HepG2 (cell line): Measurements from ENCODE around the gene KLF15. TPM values are rescaled to one million over a fixed set of nuclear protein-coding genes. Genes with fewer than 3 reads are reported as not detected.

ENCODE experiments used
- ATAC-seq: fragments of 200-7000 bp; cut with Tn5 transposase; 3 replicates; pipeline ENCODE4 v1.9.1; 2020; ENCODE audit warnings: mild to moderate bottlenecking, moderate library complexity
- BruUV-seq: library from RNA; stranded (reverse); fragments of 400-500 nt; replicated peaks from 2 replicates; lab custom pipeline; 2021; lab: Mats Ljungman, UMichigan
- CTCF ChIA-PET: fragments of 300-600 bp; formaldehyde crosslinking; extraction: SDS; loops from one replicate; lab custom pipeline; 2021; ENCODE audit warnings: low total read pairs, inconsistent platforms, low intra/inter-chr PET ratio; lab: Yijun Ruan, JAX
- POLR2A ChIA-PET: fragments of 350-600 bp; sonication (Branson Sonifier 250); formaldehyde crosslinking; loops from one replicate; lab custom pipeline; 2020; ENCODE audit warnings: antibody characterized with exemption, inconsistent platforms; lab: Yijun Ruan, JAX
- DNase-seq: peaks from one replicate; pipeline ENCODE4 v3.0.0-alpha.2; 2015; ENCODE audit warnings: low spot score
- FAIRE-seq: peaks from 3 replicates; lab custom pipeline; 2011; peaks lifted over from hg19 to GRCh38; lab: Jason Lieb, UNC
- H2AFZ ChIP-seq: one replicate; pipeline ENCODE4 v1.6.1; 2011; ENCODE audit warnings: low read length, inconsistent platforms
- H3K27ac ChIP-seq: fragments of 300-600 bp; 3 replicates; pipeline ENCODE4 v1.8.0; 2011; ENCODE audit warnings: mixed run types, mild to moderate bottlenecking, mixed read lengths, low read length, inconsistent platforms; ENCODE audit not compliant: insufficient read depth; ENCODE audit errors: extremely low read length
- H3K27me3 ChIP-seq, 2 experiments: fragments of 200-600 bp in 1 of 2; 2 replicates in 1 of 2; 3 replicates in 1 of 2; pipeline versions ENCODE4 v1.6.0 to v1.8.0; 2011; ENCODE audit warnings: low read length in 2 of 2, mild to moderate bottlenecking in 2 of 2, moderate library complexity in 2 of 2, inconsistent platforms in 1 of 2; ENCODE audit not compliant: insufficient read depth in 2 of 2, control insufficient read depth in 1 of 2
- H3K36me3 ChIP-seq, 2 experiments: fragments of 200-600 bp in 1 of 2; replicated peaks in 1 of 2; 2 replicates in 1 of 2; 3 replicates in 1 of 2; pipeline versions ENCODE4 v1.5.1 to v1.8.0; 2011; ENCODE audit warnings: low read length in 2 of 2, inconsistent platforms in 1 of 2; ENCODE audit not compliant: insufficient read depth in 2 of 2, control insufficient read depth in 1 of 2
- H3K4me1 ChIP-seq: 2 replicates; pipeline ENCODE4 v1.5.1; 2012; ENCODE audit warnings: low read length, inconsistent platforms; ENCODE audit not compliant: insufficient read depth
- H3K4me2 ChIP-seq: 2 replicates; pipeline ENCODE4 v1.6.0; 2011; ENCODE audit warnings: low read depth, low read length, inconsistent platforms
- H3K4me3 ChIP-seq, 3 experiments: fragments of 200-600 bp in 1 of 3; sonication (generic), shearing (Covaris generic) in 1 of 3; replicated peaks in 1 of 3; 2 replicates each; pipeline ENCODE4 v1.5.1; 2011 to 2016; ENCODE audit warnings: low read length in 3 of 3, inconsistent platforms in 2 of 3, low read depth in 2 of 3, mild to moderate bottlenecking in 2 of 3, control low read depth in 1 of 3, mixed read lengths in 1 of 3; ENCODE audit not compliant: insufficient read depth in 1 of 3
- H3K79me2 ChIP-seq: one replicate; pipeline ENCODE4 v1.6.1; 2011; ENCODE audit warnings: low read length, inconsistent platforms; ENCODE audit not compliant: insufficient read depth
- H3K9ac ChIP-seq: 2 replicates; pipeline ENCODE4 v1.6.0; 2011; ENCODE audit warnings: mild to moderate bottlenecking, low read depth, low read length, inconsistent platforms; ENCODE audit not compliant: insufficient read depth
- H3K9me3 ChIP-seq: 2 replicates; pipeline ENCODE4 v1.5.1; 2012; ENCODE audit warnings: mild to moderate bottlenecking, low read length
- H4K20me1 ChIP-seq: 2 replicates; pipeline ENCODE4 v1.6.0; 2011; ENCODE audit warnings: inconsistent platforms, mild to moderate bottlenecking, low read length, moderate library complexity; ENCODE audit not compliant: insufficient read depth
- NCOA2 ChIP-seq: sonication (generic); formaldehyde crosslinking; IDR thresholded peaks from 2 replicates; pipeline ENCODE4 v1.8.0; 2022; ENCODE audit warnings: inconsistent platforms
- NFIC ChIP-seq: IDR thresholded peaks from 2 replicates; pipeline ENCODE4 v1.6.1; 2012; ENCODE audit warnings: mild to moderate bottlenecking, low read length, inconsistent platforms
- TOPORS ChIP-seq: sonication (generic); formaldehyde crosslinking; IDR thresholded peaks from 2 replicates; pipeline ENCODE4 v1.8.0; 2023; ENCODE audit warnings: mild to moderate bottlenecking, missing genetic modification reagents
- ZNF121 ChIP-seq: sonication (generic); formaldehyde crosslinking; IDR thresholded peaks from 2 replicates; pipeline ENCODE4 v1.5.0; 2020; ENCODE audit warnings: mild to moderate bottlenecking, missing genetic modification reagents
- ZNF317 ChIP-seq: sonication (generic); formaldehyde crosslinking; IDR thresholded peaks from 2 replicates; pipeline ENCODE4 v1.5.0; 2020; ENCODE audit warnings: mild to moderate bottlenecking, missing genetic modification reagents
- ZNF7 ChIP-seq: IDR thresholded peaks from 2 replicates; pipeline ENCODE4 v1.6.1; 2016; ENCODE audit warnings: missing biosample characterization, missing genetic modification reagents
- ZNF839 ChIP-seq: sonication (generic); formaldehyde crosslinking; IDR thresholded peaks from 2 replicates; pipeline ENCODE4 v1.4.0; 2020; ENCODE audit warnings: missing genetic modification reagents, mild to moderate bottlenecking, borderline replicate concordance
- WGBS: methylation state at CpG from one replicate; pipeline ENCODE4 v1.1.6; 2017; ENCODE audit warnings: low lambda C conversion rate; 5-methylcytosine and 5-hydroxymethylcytosine counted together
- in situ Hi-C: cut with HindIII; loops from 2 replicates; pipeline ENCODE4 v1.10.0; 2017; ENCODE audit warnings: low pct_unique_long_range_greater_than_20kb; ENCODE audit not compliant: extremely low pct_ligation_motif_present
- intact Hi-C: fragments of 100-400 bp; cut with micrococcal nuclease; formaldehyde crosslinking; loops from one replicate; pipeline ENCODE4 v1.10.0; 2022; ENCODE audit not compliant: unreplicated experiment
- polyA plus RNA-seq, 8 experiments: library from polyadenylated mRNA; depleted of rRNA in 3 of 8; stranded (reverse) in 7 of 8; unstranded in 1 of 8; fragments of >200 nt; fragmentation: Illumina TruSeq in 4 of 8; extraction: Trizol in 4 of 8; gene quantifications; 2 replicates each; pipeline versions ENCODE4 v1.2.1 to v1.2.3, GENCODE V29; 2011 to 2016; ENCODE audit warnings: low read depth in 4 of 8, missing spikeins in 1 of 8, mixed read lengths in 1 of 8; ENCODE audit not compliant: insufficient read depth in 1 of 8
- total RNA-seq, 5 experiments: library from RNA; depleted of rRNA; stranded (reverse); fragments of >200 nt; fragmentation: Illumina TruSeq; extraction: Trizol; gene quantifications; 2 replicates each; pipeline ENCODE4 v1.2.3, GENCODE V29; 2016; ENCODE audit warnings: low read depth in 1 of 5

Gene KLF15
- total and polyA plus RNA-seq, 2 of the 13 experiments (the other 11 are each of a cell fraction or from before 2014, with no cell fraction given) = 7.1 to 7.8 TPM

- FAIRE-seq = no peak
- 22% methylated on average over 3 of the region's 3 CpGs for WGBS
- no TSS peak for BruUV-seq
Measured at GRCh38 chr3:126304291-126304690, 52.9 kb downstream of the KLF15 start.

GRCh38 chr3:126303272-126303671 lies 53.9 kb downstream of the KLF15 start:
- no peak overlapping the region for H3K27ac ChIP-seq
- POLR2A ChIA-PET = no interaction called here
- H3K27me3 ChIP-seq = no peaks in the 10 kb centered on the region; a peak in 1 of 5 replicates
- H3K79me2 ChIP-seq = no peaks in the 10 kb centered on the region
- H3K4me1 ChIP-seq = peaks cover 21% of the 10 kb centered on the region
- CTCF ChIA-PET = no interaction called here
- no peak overlapping the region for H3K4me2 ChIP-seq
- in situ Hi-C loops (no loop called here), intact Hi-C loops (no loop called here)
- no peak overlapping the region for H3K4me3 ChIP-seq
- H3K9ac ChIP-seq = no peak overlapping the region
- no peaks in the 10 kb centered on the region for H4K20me1 ChIP-seq
- no peak for ATAC-seq
- peaks cover 8% of the 10 kb centered on the region for H3K9me3 ChIP-seq
- H2AFZ ChIP-seq = no peak overlapping the region
- H3K36me3 ChIP-seq = no peaks in the 10 kb centered on the region
- no TSS peak for BruUV-seq
- no peak for FAIRE-seq
- DNase-seq = no peak
- no peak for TF ChIP-seq NCOA2
- no peak for TF ChIP-seq ZNF121 (CRISPR knock-in tag)
- no peak for TF ChIP-seq ZNF839 (CRISPR knock-in tag)
- TF ChIP-seq ZNF317 = peak; percentile 86
- no peak for TF ChIP-seq ZNF7 (CRISPR knock-in tag)
- no peak for TF ChIP-seq TOPORS (CRISPR knock-in tag)
- TF ChIP-seq, all 625 proteins: peak for 1

More at GRCh38 chr3:126304291-126304690, 52.9 kb downstream of the KLF15 start:
- peaks cover 8% of the 10 kb centered on the region for H3K9me3 ChIP-seq
- no peak overlapping the region for H3K4me3 ChIP-seq
- H3K4me2 ChIP-seq = no peak overlapping the region
- H4K20me1 ChIP-seq = no peaks in the 10 kb centered on the region
- intact Hi-C loops = no loop called here
- H3K27ac ChIP-seq = no peak overlapping the region
- no peak overlapping the region for H2AFZ ChIP-seq
- H3K4me1 ChIP-seq = peaks cover 21% of the 10 kb centered on the region
- ChIA-PET POLR2A (no interaction called here), CTCF (no interaction called here)
- no peak for ATAC-seq
- H3K27me3 ChIP-seq = no peaks in the 10 kb centered on the region; a peak in 2 of 5 replicates
- TF ChIP-seq NFIC = no peak
- TF ChIP-seq, all 625 proteins: peak for 0
- no peak for DNase-seq
- no peak overlapping the region for H3K9ac ChIP-seq
- H3K36me3 ChIP-seq = no peaks in the 10 kb centered on the region
- no peaks in the 10 kb centered on the region for H3K79me2 ChIP-seq
- in situ Hi-C loops = no loop called here
